ENCODE data around the gene BCAS1.

The BCAS1 gene

GRCh38 chr20:54025251-54025771, 45.1 kb downstream of the BCAS1 start:
- in situ Hi-C loops (cut with MboI; ENCODE audit: low sequenced_read_pairs, unreplicated experiment) = no loop called here
- TF ChIP-seq CTCF (IDR thresholded peaks at IDR 0.05; ENCODE audit: borderline replicate concordance, control extremely low read depth, extremely low read depth, insufficient read depth, missing control alignments) = no peak
- no peak for DNase-seq (ENCODE audit: low spot score)

- in situ Hi-C loops (cut with MboI; ENCODE audit: low sequenced_read_pairs, unreplicated experiment) = no loop called here
- TF ChIP-seq CTCF (IDR thresholded peaks at IDR 0.05; ENCODE audit: borderline replicate concordance, control extremely low read depth, extremely low read depth, insufficient read depth, missing control alignments) = no peak
- no peak for DNase-seq (ENCODE audit: low spot score)
Measured at GRCh38 chr20:54023406-54023805, 47.0 kb downstream of the BCAS1 start.

DNA sequence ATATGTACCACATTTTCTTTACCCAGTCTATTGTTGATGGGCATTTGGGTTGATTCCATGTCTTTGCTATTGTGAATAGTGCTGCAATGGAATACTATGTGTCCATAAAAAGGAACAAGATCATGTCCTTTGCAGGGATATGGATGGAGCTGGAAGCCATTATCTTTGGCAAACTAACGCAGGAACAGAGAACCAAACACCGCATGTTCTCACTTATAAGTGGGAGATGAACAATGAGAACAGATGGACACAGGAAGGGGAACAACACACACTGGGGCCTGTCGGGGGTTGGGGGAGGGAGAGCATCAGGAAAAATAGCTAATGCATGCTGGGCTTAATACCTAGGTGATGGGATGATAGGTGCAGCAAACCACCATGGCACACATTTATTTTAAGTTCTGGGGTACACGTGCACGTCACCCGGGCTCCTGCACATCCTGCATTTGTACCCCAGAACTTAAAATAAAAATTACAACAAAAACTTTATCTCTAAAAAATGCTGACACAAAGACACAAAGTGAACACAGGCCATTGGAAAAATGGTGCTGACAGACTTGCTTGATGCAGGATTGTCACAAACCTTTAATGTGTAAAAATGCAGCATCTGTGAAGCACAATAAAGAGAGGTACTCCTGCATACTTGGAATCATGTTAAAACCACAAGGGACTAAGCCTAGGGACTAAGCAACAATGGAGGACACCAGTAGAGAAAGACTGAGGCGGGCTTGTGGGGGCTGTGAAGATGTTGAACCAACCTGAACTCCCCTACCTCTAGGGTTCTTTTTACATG, 48.8 kb downstream of the BCAS1 start:
- no peak for TF ChIP-seq CTCF (IDR thresholded peaks at IDR 0.05; ENCODE audit: borderline replicate concordance, control extremely low read depth, extremely low read depth, insufficient read depth, missing control alignments)
- in situ Hi-C loops (cut with MboI; ENCODE audit: low sequenced_read_pairs, unreplicated experiment) = no loop called here
- DNase-seq (ENCODE audit: low spot score) = no peak

DNA sequence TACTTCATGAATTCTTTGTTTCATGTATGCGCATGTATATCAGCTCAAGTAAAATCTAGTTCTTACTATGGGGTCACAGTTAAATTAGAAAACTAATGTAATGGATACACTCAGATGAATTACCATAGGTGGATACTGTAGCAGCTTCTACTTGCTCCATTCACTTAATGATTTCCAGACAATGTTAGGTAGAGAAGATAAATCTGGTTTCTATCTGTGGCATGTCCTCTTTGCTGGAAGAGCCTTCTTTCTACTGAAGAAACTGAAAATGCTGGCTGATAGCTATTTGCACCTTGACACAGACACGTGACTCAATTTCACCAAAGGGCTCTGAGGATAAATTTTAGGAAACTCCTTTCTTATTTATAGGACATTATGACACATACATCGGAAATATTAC, 49.5 kb downstream of the BCAS1 start:
- DNase-seq (ENCODE audit: low spot score) = no peak
- TF ChIP-seq CTCF (IDR thresholded peaks at IDR 0.05; ENCODE audit: borderline replicate concordance, control extremely low read depth, extremely low read depth, insufficient read depth, missing control alignments) = no peak
- in situ Hi-C loops (cut with MboI; ENCODE audit: low sequenced_read_pairs, unreplicated experiment) = no loop called here

- TF ChIP-seq CTCF (IDR thresholded peaks at IDR 0.05; ENCODE audit: borderline replicate concordance, control extremely low read depth, extremely low read depth, insufficient read depth, missing control alignments) = no peak
- in situ Hi-C loops (cut with MboI; ENCODE audit: low sequenced_read_pairs, unreplicated experiment) = no loop called here
- no peak for DNase-seq (ENCODE audit: low spot score)
Measured at GRCh38 chr20:54020348-54020747, 50.0 kb downstream of the BCAS1 start.

- no peak for TF ChIP-seq CTCF (IDR thresholded peaks at IDR 0.05; ENCODE audit: borderline replicate concordance, control extremely low read depth, extremely low read depth, insufficient read depth, missing control alignments)
- DNase-seq (ENCODE audit: low spot score) = no peak
- in situ Hi-C loops (cut with MboI; ENCODE audit: low sequenced_read_pairs, unreplicated experiment) = no loop called here
Measured at GRCh38 chr20:54019585-54019984, 50.8 kb downstream of the BCAS1 start.
